Body of pancreas (tissue), 4 donors: ENCODE data around the gene PHF19. TPM values are rescaled to one million over a fixed set of nuclear protein-coding genes. Genes with fewer than 3 reads are reported as not detected.

Experiments
- ATAC-seq: fragments of 150-250 bp; one replicate; pipeline ENCODE4 v1.9.1; 2016
- DNase-seq, 4 donors: peaks; one replicate each; pipeline ENCODE4 v3.0.0-alpha.2; 2019
- H3K27ac ChIP-seq, 4 donors: fragments of 200-600 bp; sonication (generic); 1 replicate in 3 of 4; 2 replicates in 1 of 4; pipeline versions ENCODE4 v1.5.1 to v1.6.1; 2016 to 2019; ENCODE audit warnings: mild to moderate bottlenecking in 1 of 4, mixed read lengths in 1 of 4, moderate library complexity in 1 of 4
- H3K27me3 ChIP-seq, 2 donors: fragments of 200-600 bp; sonication (generic); one replicate each; pipeline ENCODE4 v1.6.0; 2016; ENCODE audit warnings: mild to moderate bottlenecking in 1 of 2
- H3K36me3 ChIP-seq, 2 donors: fragments of 200-600 bp; sonication (generic); replicated peaks in 1 of 2; 2 replicates each; pipeline ENCODE4 v1.5.1; 2016; ENCODE audit warnings: low read depth in 2 of 2; ENCODE audit not compliant: insufficient read depth in 1 of 2
- H3K4me1 ChIP-seq: fragments of 200-600 bp; sonication (generic); one replicate; pipeline ENCODE4 v1.6.0; 2016
- H3K4me3 ChIP-seq, 2 donors: fragments of 200-600 bp; sonication (generic); 1 replicate in 1 of 2; 2 replicates in 1 of 2; pipeline ENCODE4 v1.5.1; 2016 to 2019
- H3K9me3 ChIP-seq, 3 donors: fragments of 200-600 bp; sonication (generic); 1 replicate in 2 of 3; 2 replicates in 1 of 3; pipeline ENCODE4 v1.5.1; 2016
- CTCF ChIP-seq, 7 experiments: fragments of 450-650 bp in 4 of 7; fragments of 200-600 bp in 3 of 7; sonication (generic) in 3 of 7; IDR thresholded peaks; one replicate each; pipeline ENCODE4 v1.5.1; 2016 to 2019; ENCODE audit warnings: antibody characterized with exemption in 7 of 7
- POLR2A ChIP-seq, 3 donors: fragments of 450-650 bp; IDR thresholded peaks; one replicate each; pipeline ENCODE4 v1.6.1; 2016; ENCODE audit warnings: antibody characterized with exemption in 3 of 3, mild to moderate bottlenecking in 2 of 3
- WGBS, 2 donors: methylation state at CpG; one replicate each; pipeline ENCODE4 v1.1.5; 2017; 5-methylcytosine and 5-hydroxymethylcytosine counted together
- intact Hi-C: fragments of 100-400 bp; cut with DNase I; formaldehyde crosslinking; loops from one replicate; pipeline ENCODE4 v1.15.1; 2023
- total RNA-seq, 2 donors: library from RNA; depleted of rRNA; stranded (reverse); fragments of >200 nt; gene quantifications; one replicate each; pipeline ENCODE4 v1.1.0, GENCODE V29; 2016

The PHF19 gene
- total RNA-seq, 2 donors from 2014 or later, result 5.4 to 6.9 TPM

- Histone ChIP-seq H3K4me3 (no peak overlapping the region), H3K4me1 (peaks cover 15% of the 10 kb centered on the region), H3K27ac (no peak overlapping the region), H3K9me3 (no peaks in the 10 kb centered on the region), H3K27me3 (no peaks in the 10 kb centered on the region), H3K36me3 (no peaks in the 10 kb centered on the region)
- intact Hi-C loops, result no loop called here
- WGBS, 2 donors, result 73 to 76% methylated on average over 2 of the region's 2 CpGs
- TF ChIP-seq POLR2A (IDR thresholded peaks at IDR 0.05), result no peak
- no peak for TF ChIP-seq CTCF (IDR thresholded peaks at IDR 0.05)
- ATAC-seq, result no peak
- no peak for DNase-seq
These were observed 37.8 kb downstream of the PHF19 start for GRCh38 chr9:120839146-120839545.

GRCh38 chr9:120837921-120838320 lies 39.1 kb downstream of the PHF19 start:
- Histone ChIP-seq H3K27ac (no peak overlapping the region), H3K9me3 (no peaks in the 10 kb centered on the region), H3K4me3 (no peak overlapping the region), H3K4me1 (peaks cover 8% of the 10 kb centered on the region), H3K27me3 (no peaks in the 10 kb centered on the region), H3K36me3 (no peaks in the 10 kb centered on the region)
- ATAC-seq (no peak), DNase-seq (no peak)
- no peak for TF ChIP-seq POLR2A (IDR thresholded peaks at IDR 0.05)
- no peak for TF ChIP-seq CTCF (IDR thresholded peaks at IDR 0.05)
- WGBS, 2 donors, result 86 to 91% methylated on average over 3 of the region's 3 CpGs
- intact Hi-C loops, result no loop called here

- no peak for ATAC-seq
- H3K4me1 ChIP-seq, result no peaks in the 10 kb centered on the region
- no peaks in the 10 kb centered on the region for H3K9me3 ChIP-seq
- H3K27me3 ChIP-seq, result no peaks in the 10 kb centered on the region
- intact Hi-C loops, result no loop called here
- no peak for DNase-seq
- H3K27ac ChIP-seq, result no peak overlapping the region
- H3K4me3 ChIP-seq, result no peak overlapping the region
- TF ChIP-seq POLR2A (IDR thresholded peaks at IDR 0.05), result no peak
- TF ChIP-seq CTCF (IDR thresholded peaks at IDR 0.05), result no peak
- 95 to 97% methylated on average over 7 of the region's 7 CpGs for WGBS, 2 donors
- peaks cover 0 to 14% of the 10 kb centered on the region in 2 donors for H3K36me3 ChIP-seq
These were observed 43.7 kb downstream of the PHF19 start for GRCh38 chr9:120833325-120833724.

- no peaks in the 10 kb centered on the region for H3K9me3 ChIP-seq
- DNase-seq, result no peak
- H3K4me1 ChIP-seq, result no peaks in the 10 kb centered on the region
- TF ChIP-seq CTCF (IDR thresholded peaks at IDR 0.05), result no peak
- no peak for TF ChIP-seq POLR2A (IDR thresholded peaks at IDR 0.05)
- H3K4me3 ChIP-seq, result no peak overlapping the region
- intact Hi-C loops, result no loop called here
- no peak for ATAC-seq
- peaks cover 0 to 14% of the 10 kb centered on the region in 2 donors for H3K36me3 ChIP-seq
- no peak overlapping the region for H3K27ac ChIP-seq
- no peaks in the 10 kb centered on the region for H3K27me3 ChIP-seq
These were observed 44.2 kb downstream of the PHF19 start for GRCh38 chr9:120832807-120833206.

- Histone ChIP-seq H3K4me1 (no peaks in the 10 kb centered on the region), H3K4me3 (no peak overlapping the region), H3K27ac (no peak overlapping the region), H3K27me3 (no peaks in the 10 kb centered on the region), H3K36me3 (peaks cover 4 to 18% of the 10 kb centered on the region in 2 donors), H3K9me3 (no peaks in the 10 kb centered on the region)
- no peak for ATAC-seq
- no peak for TF ChIP-seq POLR2A (IDR thresholded peaks at IDR 0.05)
- no peak for TF ChIP-seq CTCF (IDR thresholded peaks at IDR 0.05)
- 83 to 89% methylated on average over 3 of the region's 3 CpGs for WGBS, 2 donors
- intact Hi-C loops, result no loop called here
- DNase-seq, result no peak
These were observed 46.1 kb downstream of the PHF19 start for GRCh38 chr9:120830865-120831264.
